PC-3 (cell line): ENCODE results near the gene GAGE10. TPM values are rescaled to one million over a fixed set of nuclear protein-coding genes. Genes with fewer than 3 reads are reported as not detected.

Source experiments
- ATAC-seq: fragments of 200-7000 bp; cut with Tn5 transposase; 2 replicates; pipeline ENCODE4 v1.9.1; 2020; ENCODE audit warnings: mild to moderate bottlenecking, moderate library complexity
- BruUV-seq: library from RNA; stranded (reverse); fragments of 400-500 nt; replicated peaks from 2 replicates; lab custom pipeline; 2021; lab: Mats Ljungman, UMichigan
- CTCF ChIA-PET: fragments of 300-600 bp; sonication (Branson Sonifier 250); formaldehyde crosslinking; loops from one replicate; lab custom pipeline; 2022; ENCODE audit warnings: antibody characterized with exemption; lab: Charles Lee
- POLR2A ChIA-PET: fragments of 300-600 bp; sonication (Branson Sonifier 250); formaldehyde crosslinking; loops from one replicate; lab custom pipeline; 2022; ENCODE audit warnings: antibody characterized with exemption; ENCODE audit not compliant: unreplicated experiment; lab: Charles Lee
- DNase-seq: peaks from one replicate; pipeline ENCODE4 v3.0.0-alpha.2; 2015
- H2AFZ ChIP-seq: fragments of 300-600 bp; sonication (generic); 2 replicates; pipeline ENCODE4 v1.6.0; 2016; ENCODE audit warnings: antibody characterized with exemption, low read length
- H3F3A ChIP-seq: fragments of 300-600 bp; sonication (generic); one replicate; pipeline ENCODE4 v1.6.0; 2017; ENCODE audit warnings: antibody characterized with exemption, low read length, control low read depth, mild to moderate bottlenecking; ENCODE audit not compliant: unreplicated experiment
- H3K27ac ChIP-seq: fragments of 300-600 bp; sonication (generic); 2 replicates; pipeline ENCODE4 v1.5.1; 2016; ENCODE audit warnings: mild to moderate bottlenecking, low read length
- H3K27me3 ChIP-seq: fragments of 300-600 bp; sonication (generic); 2 replicates; pipeline ENCODE4 v1.6.1; 2016; ENCODE audit warnings: low read length, mixed read lengths
- H3K36me3 ChIP-seq: fragments of 300-600 bp; sonication (generic); 2 replicates; pipeline ENCODE4 v1.6.1; 2016; ENCODE audit warnings: low read depth, mixed run types, low read length, mixed read lengths
- H3K4me1 ChIP-seq: fragments of 300-600 bp; sonication (generic); 2 replicates; pipeline ENCODE4 v1.5.1; 2016; ENCODE audit warnings: low read length; ENCODE audit not compliant: insufficient read depth
- H3K4me2 ChIP-seq: fragments of 300-600 bp; sonication (generic); 2 replicates; pipeline ENCODE4 v1.6.0; 2016; ENCODE audit warnings: low read length
- H3K4me3 ChIP-seq: fragments of 300-600 bp; sonication (generic); 2 replicates; pipeline ENCODE4 v1.5.1; 2016; ENCODE audit warnings: mild to moderate bottlenecking, low read length, mixed read lengths
- H3K79me2 ChIP-seq: fragments of 300-600 bp; sonication (generic); 2 replicates; pipeline ENCODE4 v1.6.1; 2017; ENCODE audit warnings: low read length, mixed read lengths
- H3K9ac ChIP-seq: fragments of 300-600 bp; sonication (generic); 2 replicates; pipeline ENCODE4 v1.6.0; 2016; ENCODE audit warnings: mild to moderate bottlenecking, low read length
- H3K9me2 ChIP-seq: fragments of 300-600 bp; sonication (generic); replicated peaks from 2 replicates; pipeline ENCODE4 v1.6.1; 2016; ENCODE audit warnings: mixed run types, low read length, mixed read lengths
- H3K9me3 ChIP-seq: fragments of 300-600 bp; sonication (generic); 2 replicates; pipeline ENCODE4 v1.6.1; 2016; ENCODE audit warnings: low read length, mixed read lengths
- H4K20me1 ChIP-seq: fragments of 300-600 bp; sonication (generic); 2 replicates; pipeline ENCODE4 v1.6.1; 2016; ENCODE audit warnings: low read length, mixed read lengths
- EZH2 ChIP-seq: fragments of 300-600 bp; sonication (generic); IDR thresholded peaks from one replicate; pipeline ENCODE4 v1.6.1; 2017; ENCODE audit warnings: antibody characterized with exemption, mild to moderate bottlenecking, low read length; ENCODE audit not compliant: unreplicated experiment
- EZH2phosphoT487 ChIP-seq: fragments of 300-600 bp; sonication (generic); IDR thresholded peaks from 2 replicates; pipeline ENCODE4 v1.6.1; 2018; ENCODE audit warnings: mild to moderate bottlenecking, antibody characterized with exemption, low read length, borderline replicate concordance
- intact Hi-C: fragments of 100-400 bp; cut with micrococcal nuclease; formaldehyde crosslinking; loops from 2 replicates; pipeline ENCODE4 v1.9.0; 2023
- total RNA-seq: library from RNA; depleted of rRNA; stranded (reverse); fragments of >200 nt; gene quantifications from 2 replicates; pipeline ENCODE4 v1.2.3, GENCODE V29; 2014
- TF ChIP-seq, protein P1 (sequence below): fragments of 300-600 bp; sonication (generic); conservative IDR thresholded peaks from 2 replicates; pipeline ENCODE4 v1.5.1; 2017; ENCODE audit warnings: antibody characterized with exemption, low read depth, mild to moderate bottlenecking, low read length

Gene GAGE10
- total RNA-seq, 1 experiment from 2014 or later: not detected

DNA sequence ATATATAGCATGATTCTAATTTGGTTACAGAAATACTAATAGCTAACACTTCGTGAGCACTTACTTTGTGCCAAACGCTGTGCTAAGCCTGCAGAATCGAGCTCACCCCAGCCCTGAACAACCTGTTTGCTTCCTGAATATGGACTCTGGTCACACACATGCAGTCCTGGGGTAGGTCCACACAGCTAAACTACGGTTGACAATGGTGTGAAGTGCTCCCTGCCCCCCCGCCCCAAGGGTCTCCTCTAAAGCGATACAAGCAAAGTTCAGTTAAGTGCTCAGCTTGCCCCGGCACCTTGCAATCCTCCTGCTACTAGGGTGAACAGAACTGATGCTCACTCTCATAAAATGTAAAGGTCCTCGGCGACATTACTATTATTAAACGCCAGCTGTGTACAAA is 39.8 kb upstream of the GAGE10 start:
- BruUV-seq: no TSS peak
- Histone ChIP-seq H3K4me1 (peaks cover 7% of the 10 kb centered on the region), H3K79me2 (no peaks in the 10 kb centered on the region), H3K9ac (no peak overlapping the region), H4K20me1 (no peaks in the 10 kb centered on the region), H3K27me3 (no peaks in the 10 kb centered on the region), H3K4me2 (no peak overlapping the region), H2AFZ (no peak overlapping the region), H3K4me3 (no peak overlapping the region), H3K27ac (no peak overlapping the region), H3F3A (no peaks in the 10 kb centered on the region), H3K9me2 (no peaks in the 10 kb centered on the region), H3K9me3 (no peaks in the 10 kb centered on the region), H3K36me3 (no peaks in the 10 kb centered on the region)
- ChIA-PET POLR2A (no interaction called here), CTCF (no interaction called here)
- ATAC-seq: no peak
- TF ChIP-seq, protein P1, sequence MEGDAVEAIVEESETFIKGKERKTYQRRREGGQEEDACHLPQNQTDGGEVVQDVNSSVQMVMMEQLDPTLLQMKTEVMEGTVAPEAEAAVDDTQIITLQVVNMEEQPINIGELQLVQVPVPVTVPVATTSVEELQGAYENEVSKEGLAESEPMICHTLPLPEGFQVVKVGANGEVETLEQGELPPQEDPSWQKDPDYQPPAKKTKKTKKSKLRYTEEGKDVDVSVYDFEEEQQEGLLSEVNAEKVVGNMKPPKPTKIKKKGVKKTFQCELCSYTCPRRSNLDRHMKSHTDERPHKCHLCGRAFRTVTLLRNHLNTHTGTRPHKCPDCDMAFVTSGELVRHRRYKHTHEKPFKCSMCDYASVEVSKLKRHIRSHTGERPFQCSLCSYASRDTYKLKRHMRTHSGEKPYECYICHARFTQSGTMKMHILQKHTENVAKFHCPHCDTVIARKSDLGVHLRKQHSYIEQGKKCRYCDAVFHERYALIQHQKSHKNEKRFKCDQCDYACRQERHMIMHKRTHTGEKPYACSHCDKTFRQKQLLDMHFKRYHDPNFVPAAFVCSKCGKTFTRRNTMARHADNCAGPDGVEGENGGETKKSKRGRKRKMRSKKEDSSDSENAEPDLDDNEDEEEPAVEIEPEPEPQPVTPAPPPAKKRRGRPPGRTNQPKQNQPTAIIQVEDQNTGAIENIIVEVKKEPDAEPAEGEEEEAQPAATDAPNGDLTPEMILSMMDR: no peak
- no peak for TF ChIP-seq EZH2phosphoT487
- TF ChIP-seq EZH2: no peak
- intact Hi-C loops: no loop called here
- DNase-seq: no peak

- H3K4me2 ChIP-seq: no peak within 1 kb of the TSS
- no peaks in the 10 kb centered on the region for H3K9me2 ChIP-seq
- H4K20me1 ChIP-seq: no peaks in the 10 kb centered on the region
- ATAC-seq: no peak
- H3K27ac ChIP-seq: no peak within 1 kb of the TSS
- no peak within 1 kb of the TSS for H3K9ac ChIP-seq
- H3K36me3 ChIP-seq: no peaks in the 10 kb centered on the region
- intact Hi-C loops: no loop called here
- H3F3A ChIP-seq: no peaks in the 10 kb centered on the region
- H2AFZ ChIP-seq: no peak within 1 kb of the TSS
- no peaks in the 10 kb centered on the region for H3K27me3 ChIP-seq
- peaks cover 7% of the 10 kb centered on the region for H3K4me1 ChIP-seq
- ChIA-PET CTCF (no interaction called here), POLR2A (no interaction called here)
- TF ChIP-seq EZH2phosphoT487 (no peak), EZH2 (no peak)
- TF ChIP-seq, protein P1: no peak
- DNase-seq: no peak
- H3K79me2 ChIP-seq: no peaks in the 10 kb centered on the region
- BruUV-seq: no TSS peak
- H3K4me3 ChIP-seq: no peak within 1 kb of the TSS
- H3K9me3 ChIP-seq: no peaks in the 10 kb centered on the region
These were observed 39.0 kb upstream of the GAGE10 start, which contains the start of gene FOXP3 for GRCh38 chrX:49264460-49264859. Gene FOXP3 (minus strand): TSS chrX:49264710. CDS start chrX:49258505, 6,205 bp downstream.

DNA sequence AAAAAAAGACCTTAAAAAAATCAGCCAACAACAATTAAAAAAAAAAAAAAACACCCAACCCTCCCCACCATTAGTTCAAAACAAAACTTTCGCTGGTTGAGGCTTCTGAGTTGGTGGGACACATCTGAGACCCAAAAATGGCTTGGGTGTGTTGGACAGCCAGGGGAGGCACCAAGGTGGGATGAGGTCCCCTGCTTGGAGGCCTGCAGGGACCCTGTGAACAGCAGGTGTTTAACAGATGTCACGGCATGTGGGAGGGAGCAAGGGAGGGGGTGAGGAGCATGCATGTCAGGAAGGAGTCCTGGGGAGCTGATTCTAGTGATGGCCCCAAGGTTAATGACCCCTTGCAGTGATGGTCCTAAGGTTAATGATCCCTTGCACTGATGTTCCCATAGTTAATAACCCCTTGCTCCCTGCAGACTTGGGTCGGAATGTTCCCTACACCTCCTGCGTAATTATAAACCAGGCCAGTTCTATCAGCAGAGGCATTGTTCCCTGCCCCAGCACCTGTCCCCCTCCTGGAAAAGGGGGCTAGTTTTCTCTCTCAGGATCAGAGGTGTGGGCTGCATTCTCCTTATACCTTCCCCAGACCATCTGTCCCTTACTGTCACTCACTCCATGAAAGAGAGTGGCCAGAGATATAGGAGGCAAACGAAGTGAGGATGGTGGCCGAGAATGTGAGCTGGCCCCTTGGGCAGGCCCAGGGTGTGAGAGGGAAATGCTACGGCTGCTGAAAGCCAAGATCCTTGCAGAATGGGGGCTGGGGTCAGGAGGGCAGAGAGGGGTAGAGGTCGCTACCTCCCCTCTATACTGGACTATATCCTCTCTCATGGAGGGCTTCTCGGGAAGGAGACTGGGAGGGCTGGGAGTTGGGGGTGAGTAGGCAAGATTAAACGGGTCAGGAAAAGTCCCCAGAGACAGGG is 36.7 kb upstream of the GAGE10 start:
- peaks cover 26% of the 10 kb centered on the region for H3K4me1 ChIP-seq
- no peaks in the 10 kb centered on the region for H3K27me3 ChIP-seq
- H4K20me1 ChIP-seq: no peaks in the 10 kb centered on the region
- H2AFZ ChIP-seq: no peak overlapping the region
- H3K9me2 ChIP-seq: no peaks in the 10 kb centered on the region
- DNase-seq: no peak
- no TSS peak for BruUV-seq
- TF ChIP-seq EZH2: no peak
- no peak for TF ChIP-seq EZH2phosphoT487
- TF ChIP-seq, protein P1: no peak
- no peaks in the 10 kb centered on the region for H3F3A ChIP-seq
- POLR2A ChIA-PET: no interaction called here
- intact Hi-C loops: no loop called here
- no peak for ATAC-seq
- CTCF ChIA-PET: no interaction called here
- H3K36me3 ChIP-seq: no peaks in the 10 kb centered on the region
- no peak overlapping the region for H3K4me3 ChIP-seq
- no peak overlapping the region for H3K4me2 ChIP-seq
- H3K27ac ChIP-seq: no peak overlapping the region
- H3K9me3 ChIP-seq: no peaks in the 10 kb centered on the region
- H3K9ac ChIP-seq: no peak overlapping the region
- H3K79me2 ChIP-seq: peaks cover 18% of the 10 kb centered on the region
